Caki2 (cell line): ENCODE results near the gene LSR. TPM values are rescaled to one million over a fixed set of nuclear protein-coding genes. Genes with fewer than 3 reads are reported as not detected.
A peak's percentile ranks its signal among the peaks of the same experiment; 100 is the strongest.

Source experiments
- DNase-seq: peaks from one replicate; pipeline ENCODE4 v3.0.0-alpha.2; 2015; ENCODE audit warnings: low read depth
- in situ Hi-C: cut with HindIII; loops from 2 replicates; pipeline ENCODE4 v1.10.0; 2016; ENCODE audit warnings: low sequenced_read_pairs, low pct_unique_long_range_greater_than_20kb, mixed read lengths
- total RNA-seq: library from RNA; depleted of rRNA; stranded (reverse); fragments of >200 nt; shearing (Covaris generic); gene quantifications from 2 replicates; pipeline ENCODE4 v1.2.3, GENCODE V29; 2014; ENCODE audit warnings: low replicate concordance; rRNA removed

The LSR gene
- total RNA-seq, 1 experiment from 2014 or later = 33.0 TPM

- DNase-seq = no peak
- in situ Hi-C loops = no loop called here
Observed at GRCh38 chr19:35306473-35307246, 57.9 kb downstream of the LSR start.

DNA sequence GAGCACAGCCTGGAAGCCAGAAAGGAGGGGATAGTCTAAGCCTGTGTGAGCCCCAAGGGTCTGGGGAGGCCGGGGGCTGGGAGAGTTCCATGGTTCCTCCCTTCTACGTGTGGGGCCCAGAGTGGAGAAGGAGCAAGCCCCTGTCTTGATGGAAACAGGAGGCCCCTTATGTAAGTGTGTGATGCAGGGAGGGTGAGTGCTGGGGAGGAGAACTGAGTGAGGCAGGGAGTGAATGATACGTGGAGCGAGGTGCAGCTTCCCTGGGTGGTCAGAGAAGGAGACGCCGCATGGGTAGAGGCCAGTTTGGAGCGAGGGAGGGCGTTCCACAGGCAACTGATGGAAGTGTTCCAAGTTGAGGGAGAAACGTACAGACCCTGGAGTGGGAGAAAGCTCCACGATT, 59.1 kb downstream of the LSR start:
- in situ Hi-C loops = no loop called here
- no peak for DNase-seq

- DNase-seq = no peak
- in situ Hi-C loops = no loop called here
Observed at GRCh38 chr19:35308910-35309309, 60.1 kb downstream of the LSR start.

DNA sequence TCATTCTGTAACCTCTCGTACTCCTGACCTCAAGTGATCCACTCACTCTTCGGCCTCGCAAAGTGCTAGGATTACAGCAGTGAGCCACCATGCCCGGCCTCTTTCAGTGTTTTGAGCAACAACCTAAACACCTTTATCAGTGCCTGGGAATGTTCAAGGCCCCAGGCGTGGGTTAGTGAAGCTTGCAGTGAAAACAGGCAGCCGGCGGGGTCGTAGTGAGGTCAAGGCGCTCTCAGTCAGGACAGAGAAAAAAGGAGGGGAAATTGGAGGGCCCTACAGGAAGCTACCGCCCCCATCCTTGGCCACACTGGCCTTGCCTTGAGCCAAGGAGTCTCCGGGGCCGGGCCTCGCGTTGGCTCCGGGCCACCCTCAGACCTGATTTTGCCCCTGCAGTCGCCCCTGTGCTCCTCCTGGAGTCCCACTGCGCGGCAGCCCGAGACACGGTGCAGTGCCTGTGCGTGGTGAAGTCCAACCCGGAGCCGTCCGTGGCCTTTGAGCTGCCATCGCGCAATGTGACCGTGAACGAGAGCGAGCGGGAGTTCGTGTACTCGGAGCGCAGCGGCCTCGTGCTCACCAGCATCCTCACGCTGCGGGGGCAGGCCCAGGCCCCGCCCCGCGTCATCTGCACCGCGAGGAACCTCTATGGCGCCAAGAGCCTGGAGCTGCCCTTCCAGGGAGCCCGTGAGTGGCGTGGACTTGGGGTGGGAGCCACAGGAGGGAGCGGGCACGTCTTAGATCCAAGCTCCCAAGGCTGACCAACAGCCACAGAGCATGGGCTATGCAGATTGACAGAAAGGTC, 60.9 kb downstream of the LSR start:
- in situ Hi-C loops = no loop called here
- peak; percentile 92 for DNase-seq

GRCh38 chr19:35310331-35310730, 61.5 kb downstream of the LSR start:
- in situ Hi-C loops = no loop called here
- no peak for DNase-seq

- DNase-seq = no peak
- in situ Hi-C loops = no loop called here
Observed at GRCh38 chr19:35310811-35311465, 62.1 kb downstream of the LSR start.

GRCh38 chr19:35311901-35312665, 63.3 kb downstream of the LSR start:
- in situ Hi-C loops = no loop called here
- no peak for DNase-seq

GRCh38 chr19:35313587-35313986, 64.8 kb downstream of the LSR start:
- in situ Hi-C loops = no loop called here
- no peak for DNase-seq

DNA sequence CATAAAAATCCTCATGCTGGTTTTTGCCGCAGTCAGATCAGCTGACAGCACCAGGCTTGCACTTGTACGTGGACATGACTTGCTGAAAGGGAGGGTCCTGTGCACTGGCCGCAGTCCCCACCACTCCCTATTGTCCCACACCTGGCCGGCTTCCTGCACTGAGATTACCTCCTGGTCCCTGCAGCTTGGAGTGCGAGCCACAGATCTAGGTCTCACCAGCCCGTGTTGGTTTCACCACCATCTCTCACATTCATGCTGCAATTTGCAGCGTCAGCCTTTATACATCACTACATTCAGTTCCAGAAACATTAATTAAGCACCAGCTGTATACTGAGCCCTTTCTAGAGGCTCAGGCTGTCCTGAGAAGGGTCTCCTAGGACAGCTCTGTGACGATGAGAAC, 65.2 kb downstream of the LSR start:
- in situ Hi-C loops = no loop called here
- DNase-seq = no peak

DNA sequence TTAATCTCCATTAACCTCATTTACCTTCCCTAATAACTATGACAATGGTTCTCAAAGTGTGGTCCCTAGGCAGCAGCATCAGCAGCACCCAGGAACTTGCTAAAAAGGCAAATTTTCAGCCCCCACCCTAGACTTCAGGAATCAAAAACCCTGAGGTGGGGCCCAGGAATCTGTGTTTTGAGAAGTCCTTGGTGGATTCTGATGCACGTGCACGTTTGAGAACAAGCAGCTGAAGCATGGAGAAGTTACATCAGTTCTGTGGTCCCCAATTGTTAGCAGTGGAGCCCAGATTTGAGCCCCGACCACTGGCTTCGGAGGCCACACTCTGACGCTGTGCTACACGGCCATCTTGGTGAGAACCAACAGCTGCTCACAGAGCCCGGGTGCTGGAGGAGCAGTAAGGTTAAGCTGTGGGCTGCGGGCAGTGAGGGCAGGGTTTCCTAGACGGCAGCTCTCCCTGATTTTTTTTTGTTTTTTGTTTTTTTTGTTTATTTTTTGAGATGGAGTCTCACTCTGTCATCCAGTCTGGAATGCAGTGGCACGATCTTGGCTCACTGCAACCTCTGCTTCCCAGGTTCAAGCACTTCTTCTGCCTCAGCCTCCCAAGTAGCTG, 66.2 kb downstream of the LSR start:
- no peak for DNase-seq
- in situ Hi-C loops = no loop called here

DNA sequence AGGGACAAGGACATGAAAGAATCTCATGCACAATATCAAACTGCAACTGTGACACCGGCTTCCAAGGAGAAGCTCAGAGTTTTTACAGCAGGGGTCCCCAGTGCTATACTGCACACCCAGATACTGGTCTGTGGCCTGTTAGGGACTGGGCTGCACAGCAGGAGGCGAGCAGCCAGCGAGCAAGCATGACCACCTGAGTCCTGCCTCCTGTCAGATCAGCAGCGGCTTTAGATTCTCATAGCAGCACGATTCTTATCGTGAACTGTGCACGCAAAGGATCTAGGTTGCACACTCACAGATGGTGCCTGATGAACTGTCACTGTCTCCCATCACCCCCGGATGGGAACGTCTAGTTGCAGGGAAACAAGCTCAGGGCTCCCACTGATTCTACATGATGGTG, 67.1 kb downstream of the LSR start:
- no peak for DNase-seq
- in situ Hi-C loops = no loop called here

DNA sequence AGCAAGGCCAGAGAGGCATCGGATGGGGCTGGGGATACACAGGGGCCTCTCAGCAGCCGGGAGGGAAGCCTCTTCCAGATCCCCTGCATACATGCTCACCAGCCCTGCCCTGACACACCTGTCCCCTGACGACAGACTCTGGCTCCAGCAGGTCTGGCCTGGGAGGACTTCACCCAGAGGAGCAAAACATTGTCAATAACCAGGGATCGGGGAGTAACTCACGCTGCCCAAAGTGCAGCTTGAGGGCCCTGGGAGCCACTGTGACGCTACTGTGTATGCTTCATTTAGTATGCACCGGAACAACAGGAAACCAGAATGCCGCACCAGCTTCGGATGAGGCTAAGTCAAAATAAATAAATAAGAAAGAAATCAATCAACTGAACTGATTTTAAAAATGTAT, 67.8 kb downstream of the LSR start:
- DNase-seq = no peak
- in situ Hi-C loops = no loop called here

Other genes starting within 250 kb of the LSR start
- gene GRAMD1A, start 248.7 kb upstream of the LSR start, total RNA-seq = 32.8 and 44.9 TPM in 2 replicates
- 3.3 and 4.3 TPM in 2 replicates for gene SCN1B, start 218.5 kb upstream of the LSR start, total RNA-seq
- 0.84 TPM in 1 of 2 replicates, not detected in the other for gene HPN, start 207.3 kb upstream of the LSR start, total RNA-seq
- not detected in 2 replicates for gene FXYD3, start 133.2 kb upstream of the LSR start, total RNA-seq
- gene LGI4, start 113.9 kb upstream of the LSR start, total RNA-seq = 0.29 TPM in 1 of 2 replicates, not detected in the other
- gene FXYD1, start 110.2 kb upstream of the LSR start, total RNA-seq = not detected in 2 replicates
- gene FXYD7, start 105.7 kb upstream of the LSR start, total RNA-seq = not detected in 2 replicates
- 43.7 and 51.5 TPM in 2 replicates for gene FXYD5, start 94.3 kb upstream of the LSR start, total RNA-seq
- not detected in 2 replicates for gene FAM187B, start 20.3 kb upstream of the LSR start, total RNA-seq
- 111 and 128 TPM in 2 replicates for gene USF2, start 20.0 kb downstream of the LSR start, total RNA-seq
- 0.06 TPM in 1 of 2 replicates, not detected in the other for gene HAMP, start 33.5 kb downstream of the LSR start, total RNA-seq
- gene MAG, start 43.2 kb downstream of the LSR start, total RNA-seq = 5.7 and 10.4 TPM in 2 replicates
- gene CD22, start 80.2 kb downstream of the LSR start, total RNA-seq = 15.4 and 20.6 TPM in 2 replicates
- gene FFAR1, start 98.9 kb downstream of the LSR start, total RNA-seq = 1.7 and 6.1 TPM in 2 replicates
- not detected in 2 replicates for gene FFAR3, start 109.5 kb downstream of the LSR start, total RNA-seq
- not detected in 2 replicates for gene GPR42, start 122.1 kb downstream of the LSR start, total RNA-seq
- not detected in 2 replicates for gene FFAR2, start 199.3 kb downstream of the LSR start, total RNA-seq
- not detected in 2 replicates for gene KRTDAP, start 241.5 kb downstream of the LSR start, total RNA-seq